TTC549 (cell line): ENCODE data around the gene SYT9.

Experiments
- FAIRE-seq: peaks from 2 replicates; lab custom pipeline; 2012; peaks lifted over from hg19 to GRCh38; lab: Jason Lieb, UNC

SYT9 gene

DNA sequence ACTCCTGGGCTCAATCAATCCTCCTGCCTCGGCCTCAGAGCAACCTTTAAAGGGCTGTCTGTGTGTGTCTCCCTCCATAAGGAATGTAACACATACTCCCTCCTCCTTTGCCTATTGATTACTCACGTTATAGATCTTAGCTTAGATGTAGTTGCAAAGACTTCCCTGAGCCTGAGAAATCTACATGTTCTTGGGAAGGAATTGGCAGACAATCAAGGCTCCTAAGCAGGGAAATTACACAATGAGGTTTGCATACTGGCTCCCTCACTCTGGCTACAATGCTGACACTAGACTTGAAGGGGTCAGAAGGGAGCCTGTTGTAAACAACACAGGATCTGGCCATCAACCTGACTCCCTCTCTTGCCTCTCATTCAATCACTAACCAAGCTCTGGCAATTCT is 228.4 kb downstream of the SYT9 start:
- FAIRE-seq: no peak

- FAIRE-seq: no peak
Measured at GRCh38 chr11:7484131-7484530, 232.4 kb downstream of the SYT9 start.

GRCh38 chr11:7484645-7485044 is 232.9 kb downstream of the SYT9 start:
- FAIRE-seq: no peak

- no peak for FAIRE-seq
Measured at GRCh38 chr11:7485186-7486097, 233.7 kb downstream of the SYT9 start, which contains the start of gene OLFML1. Gene OLFML1 (plus strand): TSS chr11:7485506. CDS start chr11:7485876, 370 bp downstream.

DNA sequence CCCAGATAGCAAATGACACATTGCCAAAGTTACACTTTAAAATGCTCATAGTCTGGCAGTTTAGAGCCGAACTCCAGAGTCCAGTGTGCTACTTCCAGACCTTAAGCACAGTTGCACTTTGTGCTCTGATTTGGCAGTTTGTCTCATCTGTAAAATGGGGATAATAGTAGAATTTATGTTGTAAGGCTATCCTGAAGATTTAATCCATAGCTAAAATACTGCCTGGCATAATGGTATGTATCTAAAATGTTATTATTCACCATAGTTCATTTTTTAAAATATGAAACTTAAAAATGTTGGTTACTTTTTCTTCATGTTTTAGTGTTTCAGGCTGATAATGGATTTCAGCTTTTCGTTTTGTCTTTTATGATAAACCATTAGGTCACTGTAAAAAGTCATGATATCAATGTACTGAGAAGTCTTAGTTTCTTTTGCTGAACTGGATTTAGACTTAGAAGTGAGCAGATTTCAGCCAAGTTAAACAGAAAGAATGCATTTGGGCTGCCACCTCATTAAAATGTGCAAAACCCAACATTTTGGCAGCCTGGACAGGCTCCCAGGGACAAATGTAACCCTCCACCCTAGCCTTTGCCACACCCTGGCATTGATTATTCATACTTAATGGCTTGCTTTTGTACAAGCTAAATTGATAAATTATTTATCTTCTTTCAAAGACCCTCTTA is 234.5 kb downstream of the SYT9 start:
- FAIRE-seq: no peak

- no peak for FAIRE-seq
Measured at GRCh38 chr11:7486781-7487140, 235.1 kb downstream of the SYT9 start.

- no peak for FAIRE-seq
Measured at GRCh38 chr11:7487360-7487759, 235.7 kb downstream of the SYT9 start.

DNA sequence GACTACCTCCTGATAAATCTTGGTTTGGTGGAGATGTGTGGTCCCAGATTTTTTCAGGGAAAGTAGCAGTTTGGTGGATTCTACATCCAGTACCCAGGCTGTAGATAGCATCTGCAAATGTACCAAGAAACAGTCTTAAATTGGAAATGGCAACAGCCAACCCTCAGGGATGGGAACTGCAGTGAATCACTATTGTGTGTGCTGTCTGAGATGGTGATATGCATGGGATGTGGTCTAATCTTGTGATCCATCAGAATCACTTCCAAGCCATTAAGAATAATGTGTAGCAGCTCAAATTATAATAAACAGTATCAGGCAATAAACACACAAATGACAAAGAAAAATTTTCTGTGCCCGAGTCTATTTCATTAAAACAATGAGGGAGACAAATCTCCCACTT is 237.0 kb downstream of the SYT9 start:
- no peak for FAIRE-seq

DNA sequence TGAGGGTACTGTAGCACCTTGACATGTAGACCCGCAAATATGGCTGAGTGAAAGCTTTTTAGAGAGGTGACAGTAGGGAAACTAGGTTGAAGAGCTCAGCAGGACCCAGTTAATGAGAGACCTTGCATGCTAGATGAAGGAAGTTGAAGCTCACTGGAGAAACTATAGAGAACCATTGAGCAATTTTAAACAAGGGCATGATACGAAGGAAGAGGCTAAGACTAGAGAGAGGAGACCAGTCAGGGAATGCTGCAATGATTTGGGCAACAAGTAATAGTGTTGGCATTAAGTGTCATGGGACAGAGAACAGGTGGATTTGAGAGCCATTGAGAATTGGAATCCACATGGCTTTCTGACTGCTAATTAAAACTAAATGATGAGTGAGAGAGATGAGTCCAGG is 237.7 kb downstream of the SYT9 start:
- no peak for FAIRE-seq

DNA sequence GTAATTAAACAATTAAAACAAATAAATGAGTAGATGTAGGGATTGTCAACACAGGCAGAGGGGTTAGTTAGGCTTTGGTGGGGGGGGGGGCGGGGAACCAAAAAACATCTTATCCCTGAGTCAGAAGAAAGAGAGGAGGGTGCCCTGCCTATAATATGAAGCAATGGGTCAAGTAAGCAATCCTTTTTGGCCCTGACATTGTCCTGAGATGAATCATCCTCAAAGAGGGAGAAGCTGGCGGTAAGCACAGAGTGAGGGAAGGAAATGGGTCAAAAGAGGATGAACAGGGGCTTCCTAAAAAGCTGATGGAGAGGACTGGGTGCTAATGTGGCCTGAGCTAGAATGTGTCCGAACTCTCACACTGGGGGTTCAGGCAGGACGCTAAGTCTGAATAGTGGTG is 238.3 kb downstream of the SYT9 start:
- FAIRE-seq: no peak

- no peak for FAIRE-seq
Measured at GRCh38 chr11:7490535-7490934, 238.8 kb downstream of the SYT9 start.

GRCh38 chr11:7492253-7492652 is 240.5 kb downstream of the SYT9 start:
- FAIRE-seq: no peak

DNA sequence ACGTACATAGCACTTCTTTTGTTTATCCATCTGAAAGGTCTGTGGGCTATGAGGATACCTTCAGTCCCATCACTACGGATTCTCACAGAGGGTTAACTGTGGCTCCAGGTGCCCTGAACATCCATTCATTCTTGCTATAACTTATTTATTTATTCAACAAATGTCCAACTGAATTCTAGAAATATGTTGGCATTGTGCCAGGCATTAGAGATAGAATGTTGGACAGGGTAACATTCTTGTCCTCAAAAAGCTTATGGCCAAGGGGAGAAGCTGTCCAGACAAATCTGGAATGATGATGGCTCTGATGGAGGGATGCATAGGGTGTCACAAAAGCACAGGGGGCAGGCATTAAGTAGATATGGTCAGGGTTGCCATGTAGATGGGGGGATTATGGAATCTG is 242.0 kb downstream of the SYT9 start:
- FAIRE-seq: no peak

DNA sequence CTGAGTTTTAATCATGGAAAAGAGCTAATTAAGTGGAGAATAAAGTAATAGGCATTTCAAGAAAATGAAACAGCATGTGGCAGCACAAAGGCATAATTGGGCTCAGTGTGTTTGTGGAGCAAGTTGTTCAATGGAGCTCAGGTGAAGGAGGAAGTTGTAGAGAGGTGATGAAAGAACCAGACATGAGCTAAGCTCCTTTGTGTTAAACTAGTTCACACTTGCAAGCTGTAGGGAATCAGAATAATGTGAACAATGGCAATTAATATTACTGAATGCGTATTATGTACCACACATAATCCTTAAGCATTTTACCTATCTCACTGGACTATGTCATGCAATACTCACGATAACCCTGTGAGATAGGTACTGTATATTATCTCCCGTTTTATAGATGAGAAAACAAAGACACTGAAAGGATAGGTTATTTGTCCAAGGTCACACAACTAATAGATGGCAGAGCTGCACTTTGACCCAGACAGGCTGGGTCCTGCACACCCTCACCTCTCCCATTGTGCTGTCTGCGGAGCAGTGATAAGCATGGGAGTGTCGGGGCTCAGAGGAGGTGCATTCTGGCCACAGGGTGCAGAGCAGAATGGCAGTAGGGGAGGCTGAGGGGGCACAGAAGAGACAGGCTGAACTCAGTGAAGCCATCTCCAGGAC is 242.5 kb downstream of the SYT9 start:
- FAIRE-seq: no peak

- FAIRE-seq: no peak
Measured at GRCh38 chr11:7495882-7496551, 244.3 kb downstream of the SYT9 start.

GRCh38 chr11:7498193-7498592 is 246.5 kb downstream of the SYT9 start:
- no peak for FAIRE-seq

DNA sequence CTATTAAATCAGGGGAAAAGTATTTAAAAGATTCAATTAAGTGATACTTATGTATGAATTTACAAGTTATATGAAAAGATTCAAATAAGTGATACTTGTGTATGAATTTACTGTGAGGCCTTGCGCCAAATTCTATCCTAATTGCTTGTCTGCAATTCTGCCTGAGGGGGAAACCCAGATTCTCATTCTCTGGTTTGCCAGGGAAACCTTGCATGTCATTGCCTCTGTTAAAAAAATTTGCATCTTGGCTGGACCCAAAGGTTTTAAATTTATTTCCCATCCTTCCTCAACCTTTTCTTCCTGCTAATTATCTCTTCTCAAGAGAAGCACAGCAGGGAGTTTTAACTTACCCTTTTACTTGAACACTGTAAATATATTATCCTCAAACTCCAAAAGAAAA is 247.4 kb downstream of the SYT9 start:
- no peak for FAIRE-seq

DNA sequence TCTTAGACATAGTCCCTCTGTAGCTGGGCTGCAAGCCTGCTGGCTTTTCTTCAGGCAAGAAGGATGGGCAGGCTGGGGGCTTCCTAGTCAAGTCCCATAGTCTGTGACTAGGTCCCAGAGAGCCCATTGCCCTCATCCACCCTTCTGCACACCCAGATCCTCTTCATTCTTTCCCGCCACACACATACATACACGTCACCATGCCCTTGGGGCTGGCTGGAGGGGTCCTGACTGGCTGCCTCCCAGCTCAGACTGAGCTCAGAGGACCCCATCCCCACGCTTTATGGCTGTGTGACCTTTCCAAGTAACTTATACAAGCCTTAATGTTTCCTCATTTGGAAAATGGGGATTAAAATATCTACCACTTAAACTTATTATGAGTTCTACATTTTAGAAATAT is 248.5 kb downstream of the SYT9 start:
- no peak for FAIRE-seq

DNA sequence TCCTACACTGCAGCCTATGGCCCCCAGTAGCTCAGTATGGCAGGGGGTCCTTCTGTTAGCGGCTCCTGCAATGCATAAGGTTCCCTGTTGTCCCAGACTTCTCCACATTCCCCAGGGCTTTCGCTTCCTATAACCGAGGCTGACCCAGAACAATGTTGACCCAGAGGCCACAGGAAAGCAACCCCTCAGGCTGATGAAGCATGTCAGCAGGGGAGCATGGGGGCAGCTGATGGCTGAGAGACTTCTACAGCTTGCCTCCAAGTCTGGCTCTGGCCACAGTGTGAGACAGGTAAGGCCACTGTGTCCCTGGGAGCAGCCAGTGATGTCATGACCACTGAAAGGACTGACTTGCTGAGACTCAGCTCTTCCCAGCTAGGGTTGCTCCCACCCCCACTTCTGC is 249.5 kb downstream of the SYT9 start:
- no peak for FAIRE-seq

GRCh38 chr11:7501894-7502293 is 250.2 kb downstream of the SYT9 start:
- FAIRE-seq: no peak

DNA sequence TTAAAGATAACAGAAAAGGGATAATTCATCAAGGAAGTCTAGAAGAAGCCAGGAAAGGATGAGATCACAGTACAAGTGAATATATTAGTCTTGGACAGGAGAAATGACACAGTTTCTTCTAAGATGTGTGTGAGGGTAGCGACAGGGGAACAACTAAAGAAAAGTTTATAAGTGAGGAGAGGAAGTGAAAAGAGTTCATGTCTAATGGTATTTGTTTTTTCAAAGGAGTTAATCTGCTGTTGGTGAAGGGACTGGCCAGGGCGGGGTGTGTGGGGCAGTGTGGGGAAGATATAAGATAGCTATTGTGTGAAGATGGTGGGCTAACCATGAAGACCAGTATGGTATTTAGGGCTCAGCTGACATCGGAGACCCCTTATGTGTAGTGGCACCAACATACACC is 254.5 kb downstream of the SYT9 start:
- no peak for FAIRE-seq

DNA sequence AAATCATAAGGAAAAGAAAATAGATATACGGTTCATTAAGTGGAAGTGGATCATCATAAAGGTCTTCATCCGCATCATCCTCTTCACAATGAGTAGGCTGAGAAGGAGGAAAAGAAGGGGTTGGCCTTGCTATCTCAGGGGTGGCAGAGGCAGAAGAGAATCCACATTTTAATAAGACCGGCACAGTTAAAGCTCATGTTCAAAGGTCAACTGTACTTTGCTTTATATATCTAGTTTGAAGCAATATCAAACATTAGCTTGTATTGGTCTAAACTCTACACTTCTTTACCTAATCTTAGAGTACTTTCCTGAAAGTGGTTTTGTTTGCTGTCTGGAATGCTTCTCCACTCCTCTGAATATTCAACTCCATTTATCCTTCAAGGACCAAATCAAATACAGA is 256.4 kb downstream of the SYT9 start:
- FAIRE-seq: no peak

DNA sequence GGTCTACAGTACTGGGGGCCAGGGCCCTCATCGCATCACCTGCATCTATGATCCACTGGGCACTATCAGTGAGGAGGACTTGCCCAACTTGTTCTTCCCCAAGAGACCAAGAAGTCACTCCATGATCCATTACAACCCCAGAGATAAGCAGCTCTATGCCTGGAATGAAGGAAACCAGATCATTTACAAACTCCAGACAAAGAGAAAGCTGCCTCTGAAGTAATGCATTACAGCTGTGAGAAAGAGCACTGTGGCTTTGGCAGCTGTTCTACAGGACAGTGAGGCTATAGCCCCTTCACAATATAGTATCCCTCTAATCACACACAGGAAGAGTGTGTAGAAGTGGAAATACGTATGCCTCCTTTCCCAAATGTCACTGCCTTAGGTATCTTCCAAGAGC is 258.3 kb downstream of the SYT9 start:
- no peak for FAIRE-seq
